Measurements from ENCODE around the gene HSPA1B.

The HSPA1B gene

DNA sequence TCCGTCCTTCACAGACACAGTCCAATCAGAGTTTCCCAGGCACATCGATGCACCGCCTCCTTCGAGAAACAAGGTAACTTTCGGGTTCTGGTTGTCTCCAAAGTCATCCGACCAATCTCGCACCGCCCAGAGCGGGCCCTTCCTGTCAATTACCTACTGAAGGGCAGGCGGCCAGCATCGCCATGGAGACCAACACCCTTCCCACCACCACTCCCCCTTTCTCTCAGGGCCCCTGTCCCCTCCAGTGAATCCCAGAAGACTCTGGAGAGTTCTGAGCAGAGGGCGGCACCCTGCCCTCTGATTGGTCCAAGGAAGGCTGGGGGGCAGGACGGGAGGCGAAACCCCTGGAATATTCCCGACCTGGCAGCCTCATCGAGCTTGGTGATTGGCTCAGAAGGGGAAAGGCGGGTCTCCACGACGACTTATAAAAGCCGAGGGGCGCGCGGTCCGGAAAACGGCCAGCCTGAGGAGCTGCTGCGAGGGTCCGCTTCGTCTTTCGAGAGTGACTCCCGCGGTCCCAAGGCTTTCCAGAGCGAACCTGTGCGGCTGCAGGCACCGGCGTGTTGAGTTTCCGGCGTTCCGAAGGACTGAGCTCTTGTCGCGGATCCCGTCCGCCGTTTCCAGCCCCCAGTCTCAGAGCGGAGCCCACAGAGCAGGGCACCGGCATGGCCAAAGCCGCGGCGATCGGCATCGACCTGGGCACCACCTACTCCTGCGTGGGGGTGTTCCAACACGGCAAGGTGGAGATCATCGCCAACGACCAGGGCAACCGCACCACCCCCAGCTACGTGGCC, at the start of gene HSPA1B:
TSS of gene HSPA1B (plus strand) at position 453 of the 794 bp plus-strand sequence. CDS start at position 666, 213 bp downstream.
- DNase-seq (ENCODE audit: insufficient read length, low spot score) (peak; percentile 96), FAIRE-seq (no peak)
- TF ChIP-seq, protein P1, sequence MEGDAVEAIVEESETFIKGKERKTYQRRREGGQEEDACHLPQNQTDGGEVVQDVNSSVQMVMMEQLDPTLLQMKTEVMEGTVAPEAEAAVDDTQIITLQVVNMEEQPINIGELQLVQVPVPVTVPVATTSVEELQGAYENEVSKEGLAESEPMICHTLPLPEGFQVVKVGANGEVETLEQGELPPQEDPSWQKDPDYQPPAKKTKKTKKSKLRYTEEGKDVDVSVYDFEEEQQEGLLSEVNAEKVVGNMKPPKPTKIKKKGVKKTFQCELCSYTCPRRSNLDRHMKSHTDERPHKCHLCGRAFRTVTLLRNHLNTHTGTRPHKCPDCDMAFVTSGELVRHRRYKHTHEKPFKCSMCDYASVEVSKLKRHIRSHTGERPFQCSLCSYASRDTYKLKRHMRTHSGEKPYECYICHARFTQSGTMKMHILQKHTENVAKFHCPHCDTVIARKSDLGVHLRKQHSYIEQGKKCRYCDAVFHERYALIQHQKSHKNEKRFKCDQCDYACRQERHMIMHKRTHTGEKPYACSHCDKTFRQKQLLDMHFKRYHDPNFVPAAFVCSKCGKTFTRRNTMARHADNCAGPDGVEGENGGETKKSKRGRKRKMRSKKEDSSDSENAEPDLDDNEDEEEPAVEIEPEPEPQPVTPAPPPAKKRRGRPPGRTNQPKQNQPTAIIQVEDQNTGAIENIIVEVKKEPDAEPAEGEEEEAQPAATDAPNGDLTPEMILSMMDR (IDR thresholded peaks at IDR 0.05; ENCODE audit: insufficient read depth, missing control alignments), result no peak

DNA sequence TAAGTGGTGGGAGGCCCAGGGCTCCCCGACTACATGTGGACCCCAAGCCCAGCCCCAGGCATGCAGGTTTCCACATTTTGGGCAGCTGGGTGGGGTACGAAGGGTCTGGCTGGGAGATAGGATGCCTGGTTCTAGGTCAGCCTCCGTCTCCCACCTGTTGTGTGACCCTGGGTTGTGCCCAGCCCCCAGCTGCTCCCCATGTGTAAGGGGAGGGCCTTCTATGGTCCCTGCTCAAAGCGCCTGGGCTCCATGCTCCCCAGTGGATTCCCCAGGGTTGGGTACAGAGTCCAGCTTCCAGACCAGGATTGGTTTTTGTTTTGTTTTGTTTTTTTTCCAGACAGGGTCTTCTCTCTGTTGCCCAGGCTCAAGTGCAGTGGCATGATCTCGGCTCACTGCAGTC, 49.3 kb upstream of the HSPA1B start:
- TF ChIP-seq, protein P1 (IDR thresholded peaks at IDR 0.05; ENCODE audit: insufficient read depth, missing control alignments), result no peak
- DNase-seq (ENCODE audit: insufficient read length, low spot score) (no peak), FAIRE-seq (no peak)

DNA sequence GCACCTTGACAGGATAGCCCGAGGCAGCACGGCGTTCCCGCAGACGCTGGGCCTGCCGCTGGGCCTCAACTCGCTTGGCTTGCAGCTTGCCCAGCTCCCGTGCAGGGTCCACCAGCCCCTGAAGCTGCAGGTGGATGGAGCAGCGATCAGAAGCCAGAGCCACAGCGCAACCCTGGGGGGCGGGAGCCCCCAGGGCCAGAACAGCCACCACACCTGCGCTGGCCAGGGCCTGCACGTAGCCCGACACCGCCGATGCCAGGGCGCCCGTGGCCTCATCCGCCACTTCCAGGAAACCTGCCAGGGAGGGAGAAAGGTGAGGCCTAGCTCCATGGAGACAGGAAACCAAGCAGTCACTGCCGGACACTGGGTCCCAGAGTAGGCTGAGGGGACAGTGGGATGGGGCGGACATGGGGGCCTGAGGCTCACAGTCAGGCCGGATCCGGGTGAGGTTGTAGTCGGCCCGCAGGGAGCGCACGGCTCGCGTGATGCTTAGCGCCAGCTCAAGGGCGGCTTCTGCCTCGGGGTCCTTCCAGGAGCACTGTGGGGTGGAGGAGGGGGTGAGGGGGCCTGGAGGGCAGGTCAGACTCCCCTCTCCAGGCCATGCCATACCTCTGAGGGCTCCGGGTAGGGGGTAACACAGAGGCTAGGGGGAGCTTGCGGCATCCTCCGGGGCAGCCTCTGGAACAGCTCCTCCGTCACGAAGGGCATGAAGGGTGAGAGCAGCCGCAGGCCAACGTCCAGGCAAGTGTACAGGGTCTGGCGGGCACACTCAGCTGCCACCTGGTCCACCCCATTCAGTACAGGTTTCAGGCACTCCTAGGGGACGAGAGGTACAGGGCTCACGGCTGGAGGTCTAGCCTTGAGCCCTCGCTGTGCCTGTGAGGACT, 48.3 kb upstream of the HSPA1B start:
- TF ChIP-seq, protein P1 (IDR thresholded peaks at IDR 0.05; ENCODE audit: insufficient read depth, missing control alignments), result no peak
- DNase-seq (ENCODE audit: insufficient read length, low spot score), result no peak
- no peak for FAIRE-seq

DNA sequence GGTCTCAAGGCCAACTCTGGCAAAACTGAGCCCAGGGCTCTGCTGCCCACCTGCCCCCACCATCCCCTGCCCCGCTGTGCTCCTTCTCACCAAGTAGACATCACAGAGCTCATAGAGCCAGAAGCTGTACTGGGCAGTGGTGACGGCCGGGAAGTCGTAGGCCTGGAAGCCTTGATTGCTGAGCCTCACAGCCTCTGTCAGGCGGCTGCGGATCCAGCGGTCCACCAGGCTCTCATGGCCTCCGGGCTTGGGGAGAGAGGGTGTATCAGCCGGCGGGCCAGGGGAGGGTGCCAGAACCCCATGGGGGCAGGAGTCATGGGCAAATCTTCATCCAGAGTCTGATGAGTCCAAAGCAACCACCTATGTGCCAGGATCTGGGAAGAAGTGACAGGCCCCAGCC, 47.6 kb upstream of the HSPA1B start:
- FAIRE-seq, result no peak

DNA sequence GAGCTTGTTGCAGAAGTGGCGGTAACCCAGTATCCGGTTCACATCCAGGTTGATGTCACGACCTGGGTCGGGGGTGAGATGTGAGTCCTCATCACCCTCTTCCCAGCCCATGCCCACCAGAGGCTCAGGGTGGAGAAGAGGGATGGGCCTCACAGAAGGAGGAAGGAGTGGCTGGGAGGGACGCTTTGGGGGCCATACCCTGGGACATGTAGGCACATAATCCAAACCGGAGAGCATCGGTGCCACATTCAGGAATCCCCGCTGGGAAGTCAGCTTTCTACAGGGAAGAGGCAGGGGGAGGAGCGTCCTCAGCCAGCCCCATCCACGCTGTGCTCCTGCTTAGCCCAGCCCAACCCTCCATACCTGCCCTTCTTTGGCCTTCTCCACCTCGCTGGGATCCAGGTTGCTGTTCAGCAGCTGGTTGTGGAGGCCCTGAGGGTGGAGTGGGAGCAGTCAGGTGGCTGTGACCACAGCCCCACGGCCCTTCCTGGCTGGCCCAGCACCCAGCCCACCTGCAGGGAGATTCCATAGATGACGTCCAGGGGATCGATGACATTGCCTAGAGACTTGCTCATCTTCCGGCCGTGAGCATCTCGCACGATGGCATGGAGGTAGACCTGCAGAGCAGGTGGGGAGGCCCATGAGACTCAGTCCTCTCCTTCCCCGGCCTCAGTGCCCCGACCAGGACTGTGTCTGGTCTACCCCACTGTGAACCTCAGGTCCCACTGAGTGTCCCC, 46.9 kb upstream of the HSPA1B start:
- DNase-seq (ENCODE audit: insufficient read length, low spot score) (no peak), FAIRE-seq (no peak)

More for the DNA sequence above, 47.6 kb upstream of the HSPA1B start:
- DNase-seq (ENCODE audit: insufficient read length, low spot score), result no peak
- TF ChIP-seq, protein P1 (IDR thresholded peaks at IDR 0.05; ENCODE audit: insufficient read depth, missing control alignments), result no peak

More for the DNA sequence above, 46.9 kb upstream of the HSPA1B start:
- TF ChIP-seq, protein P1 (IDR thresholded peaks at IDR 0.05; ENCODE audit: insufficient read depth, missing control alignments), result no peak

Measured in D721Med (cell line).